ENCODE data around the gene EVPLL.
"Not testable (repeated sequence)": the region's sequence is repeated elsewhere in the genome, so short reads cannot be mapped to it uniquely, and the experiment has no call there.

Gene EVPLL

GRCh38 chr17:18426639-18427038 is 49.1 kb downstream of the EVPLL start:
- DNase-seq: not testable (repeated sequence)

GRCh38 chr17:18432206-18432605 is 54.6 kb downstream of the EVPLL start:
- DNase-seq: not testable (repeated sequence)
